PC-9 (cell line): ENCODE results near the gene RFXANK. TPM values are rescaled to one million over a fixed set of nuclear protein-coding genes. Genes with fewer than 3 reads are reported as not detected.

Experiments used
- BruUV-seq: library from RNA; stranded (reverse); fragments of 400-500 nt; replicated peaks from 2 replicates; lab custom pipeline; 2021; lab: Mats Ljungman, UMichigan
- CTCF ChIA-PET: fragments of 300-600 bp; sonication (Branson Sonifier 250); formaldehyde crosslinking; loops from one replicate; lab custom pipeline; 2022; ENCODE audit warnings: antibody characterized with exemption; lab: Charles Lee
- POLR2A ChIA-PET: fragments of 300-600 bp; sonication (Branson Sonifier 250); formaldehyde crosslinking; loops from one replicate; lab custom pipeline; 2022; ENCODE audit warnings: antibody characterized with exemption; ENCODE audit not compliant: unreplicated experiment; lab: Charles Lee
- DNase-seq, 2 experiments: peaks; one replicate each; pipeline versions ENCODE4 v3.0.0 to v3.0.0-alpha.2; 2015 to 2022; ENCODE audit warnings: mixed read lengths in 1 of 2
- H2AFZ ChIP-seq: fragments of 200-600 bp; sonication (generic); 2 replicates; pipeline ENCODE4 v1.8.1; 2017; ENCODE audit warnings: antibody characterized with exemption
- H3F3A ChIP-seq: fragments of 200-600 bp; sonication (generic); 2 replicates; pipeline ENCODE4 v1.8.1; 2017; ENCODE audit warnings: antibody characterized with exemption, mild to moderate bottlenecking, low read depth; ENCODE audit not compliant: insufficient read depth
- H3K27ac ChIP-seq: fragments of 200-600 bp; sonication (generic); 2 replicates; pipeline ENCODE4 v1.6.1; 2016; ENCODE audit warnings: mixed run types
- H3K27me3 ChIP-seq: fragments of 200-600 bp; sonication (generic); 2 replicates; pipeline ENCODE4 v1.6.1; 2016; ENCODE audit warnings: low read depth, mixed run types; ENCODE audit not compliant: insufficient read depth
- H3K36me3 ChIP-seq: fragments of 200-600 bp; sonication (generic); 2 replicates; pipeline ENCODE4 v1.6.1; 2016; ENCODE audit warnings: low read depth, mixed run types
- H3K4me1 ChIP-seq: fragments of 200-600 bp; sonication (generic); replicated peaks from 2 replicates; pipeline ENCODE4 v1.6.1; 2016; ENCODE audit warnings: mixed run types; ENCODE audit not compliant: insufficient read depth
- H3K4me2 ChIP-seq: fragments of 200-600 bp; sonication (generic); 2 replicates; pipeline ENCODE4 v1.6.1; 2017; ENCODE audit warnings: mixed run types
- H3K4me3 ChIP-seq: fragments of 200-600 bp; sonication (generic); 2 replicates; pipeline ENCODE4 v1.6.1; 2016; ENCODE audit warnings: mixed run types
- H3K79me2 ChIP-seq: fragments of 200-600 bp; sonication (generic); 2 replicates; pipeline ENCODE4 v1.6.1; 2017; ENCODE audit warnings: low read depth, mixed run types
- H3K9me2 ChIP-seq: fragments of 200-600 bp; sonication (generic); 2 replicates; pipeline ENCODE4 v1.8.1; 2017; ENCODE audit warnings: mild to moderate bottlenecking; ENCODE audit not compliant: insufficient read depth
- H3K9me3 ChIP-seq: fragments of 200-600 bp; sonication (generic); 2 replicates; pipeline ENCODE4 v1.8.1; 2016; ENCODE audit warnings: low read depth; ENCODE audit not compliant: insufficient read depth
- H4K20me1 ChIP-seq: fragments of 200-600 bp; sonication (generic); 2 replicates; pipeline ENCODE4 v1.8.1; 2017; ENCODE audit not compliant: insufficient read depth
- EZH2 ChIP-seq: fragments of 200-600 bp; sonication (generic); IDR thresholded peaks from 2 replicates; pipeline ENCODE4 v1.8.0; 2017; ENCODE audit warnings: antibody characterized with exemption, low read depth
- intact Hi-C: fragments of 100-400 bp; cut with micrococcal nuclease; formaldehyde crosslinking; loops from one replicate; pipeline ENCODE4 v1.10.0; 2022; ENCODE audit not compliant: unreplicated experiment
- total RNA-seq: library from RNA; stranded (reverse); gene quantifications from 2 replicates; pipeline ENCODE4 v1.2.3, GENCODE V29; 2021
- TF ChIP-seq, protein P1 (sequence below): fragments of 200-600 bp; sonication (generic); conservative IDR thresholded peaks from 2 replicates; pipeline ENCODE4 v1.6.1; 2017; ENCODE audit warnings: mixed run types, antibody characterized with exemption, mild to moderate bottlenecking, moderate library complexity

Gene RFXANK
- total RNA-seq, 1 experiment from 2014 or later: 132 TPM

GRCh38 chr19:19239675-19240074 lies 47.6 kb downstream of the RFXANK start:
- H3F3A ChIP-seq: no peaks in the 10 kb centered on the region
- H3K27me3 ChIP-seq: peaks cover 30% of the 10 kb centered on the region
- no peak overlapping the region for H2AFZ ChIP-seq
- TF ChIP-seq EZH2: no peak
- TF ChIP-seq, protein P1, sequence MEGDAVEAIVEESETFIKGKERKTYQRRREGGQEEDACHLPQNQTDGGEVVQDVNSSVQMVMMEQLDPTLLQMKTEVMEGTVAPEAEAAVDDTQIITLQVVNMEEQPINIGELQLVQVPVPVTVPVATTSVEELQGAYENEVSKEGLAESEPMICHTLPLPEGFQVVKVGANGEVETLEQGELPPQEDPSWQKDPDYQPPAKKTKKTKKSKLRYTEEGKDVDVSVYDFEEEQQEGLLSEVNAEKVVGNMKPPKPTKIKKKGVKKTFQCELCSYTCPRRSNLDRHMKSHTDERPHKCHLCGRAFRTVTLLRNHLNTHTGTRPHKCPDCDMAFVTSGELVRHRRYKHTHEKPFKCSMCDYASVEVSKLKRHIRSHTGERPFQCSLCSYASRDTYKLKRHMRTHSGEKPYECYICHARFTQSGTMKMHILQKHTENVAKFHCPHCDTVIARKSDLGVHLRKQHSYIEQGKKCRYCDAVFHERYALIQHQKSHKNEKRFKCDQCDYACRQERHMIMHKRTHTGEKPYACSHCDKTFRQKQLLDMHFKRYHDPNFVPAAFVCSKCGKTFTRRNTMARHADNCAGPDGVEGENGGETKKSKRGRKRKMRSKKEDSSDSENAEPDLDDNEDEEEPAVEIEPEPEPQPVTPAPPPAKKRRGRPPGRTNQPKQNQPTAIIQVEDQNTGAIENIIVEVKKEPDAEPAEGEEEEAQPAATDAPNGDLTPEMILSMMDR: no peak
- H4K20me1 ChIP-seq: no peaks in the 10 kb centered on the region
- intact Hi-C loops: no loop called here
- no peaks in the 10 kb centered on the region for H3K4me1 ChIP-seq
- no peak overlapping the region for H3K27ac ChIP-seq
- no peak for DNase-seq
- no peak overlapping the region for H3K4me3 ChIP-seq
- ChIA-PET POLR2A (no interaction called here), CTCF (no interaction called here)
- H3K9me2 ChIP-seq: no peaks in the 10 kb centered on the region
- H3K9me3 ChIP-seq: peaks cover 4% of the 10 kb centered on the region; the same call in 1 of the 2 replicates
- H3K79me2 ChIP-seq: no peaks in the 10 kb centered on the region
- BruUV-seq: no TSS peak
- no peak overlapping the region for H3K4me2 ChIP-seq
- H3K36me3 ChIP-seq: no peaks in the 10 kb centered on the region

DNA sequence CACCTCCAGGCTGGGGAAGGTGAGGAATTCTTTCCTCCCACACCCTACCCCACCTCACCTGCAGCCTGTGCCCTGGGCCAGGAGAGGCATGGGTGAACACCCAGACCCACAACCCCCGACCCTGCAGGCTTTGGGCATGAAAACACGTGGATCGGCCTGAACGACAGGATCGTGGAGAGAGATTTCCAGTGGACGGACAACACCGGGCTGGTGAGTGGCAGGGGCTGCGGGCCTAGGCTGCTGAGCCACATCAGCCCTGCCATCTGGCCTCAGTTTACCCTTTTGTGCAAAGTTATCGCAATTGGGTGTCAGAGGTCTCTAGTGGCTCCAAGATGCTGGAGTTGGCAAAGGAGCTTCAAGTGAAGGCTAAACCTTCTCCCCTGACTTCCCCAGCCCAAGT lies 48.4 kb downstream of the RFXANK start:
- POLR2A ChIA-PET: no interaction called here
- no TSS peak for BruUV-seq

DNA sequence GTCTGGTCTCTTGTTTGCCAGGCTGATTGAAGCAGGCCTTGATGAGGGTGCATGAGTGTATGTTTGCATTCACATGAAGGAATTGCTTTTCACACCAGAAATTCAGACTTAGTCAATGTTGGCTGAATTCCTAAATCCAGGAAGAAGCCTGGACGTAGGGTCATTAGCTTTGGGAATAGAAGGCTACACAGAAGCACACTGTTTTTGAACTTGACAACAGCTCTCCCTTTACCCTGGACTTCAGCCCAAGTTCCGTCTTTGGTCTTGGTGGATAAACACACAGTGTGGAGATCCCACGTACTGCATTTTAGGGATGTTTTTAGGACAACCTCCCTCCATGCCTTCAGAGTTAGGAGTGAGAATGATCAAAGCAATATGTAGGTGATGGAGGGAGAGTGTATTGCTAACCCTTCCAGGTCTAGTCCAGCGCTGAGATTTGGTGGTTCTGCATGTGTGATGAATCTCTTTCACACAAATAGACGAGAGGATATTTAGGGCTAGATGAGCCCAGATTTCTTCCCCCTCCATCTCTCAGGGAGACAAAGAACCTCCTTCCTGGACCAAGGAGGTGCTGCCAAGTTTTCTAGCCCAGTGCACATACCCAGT lies 58.2 kb downstream of the RFXANK start:
- Histone ChIP-seq H4K20me1 (no peaks in the 10 kb centered on the region), H3F3A (no peaks in the 10 kb centered on the region), H3K27ac (no peak overlapping the region), H3K9me3 (no peaks in the 10 kb centered on the region), H3K36me3 (no peaks in the 10 kb centered on the region), H3K9me2 (no peaks in the 10 kb centered on the region), H3K4me1 (no peaks in the 10 kb centered on the region), H2AFZ (no peak overlapping the region), H3K4me3 (no peak overlapping the region), H3K27me3 (peaks cover 94% of the 10 kb centered on the region), H3K79me2 (no peaks in the 10 kb centered on the region), H3K4me2 (no peak overlapping the region)
- CTCF ChIA-PET: no interaction called here
- BruUV-seq: no TSS peak
- POLR2A ChIA-PET: interaction anchor here (0.7 kb wide), 1 partner anchor 68 kb away, joined by 4 read pairs; no protein-coding TSS in a partner anchor
- TF ChIP-seq, protein P1: no peak
- no peak for TF ChIP-seq EZH2
- intact Hi-C loops: no loop called here
- DNase-seq: no peak

More for the DNA sequence above, 48.4 kb downstream of the RFXANK start:
- Histone ChIP-seq H3K27me3 (peaks cover 38% of the 10 kb centered on the region), H3K4me3 (no peak overlapping the region), H4K20me1 (no peaks in the 10 kb centered on the region), H3K27ac (no peak overlapping the region), H3K9me2 (no peaks in the 10 kb centered on the region), H3K36me3 (no peaks in the 10 kb centered on the region), H3F3A (no peaks in the 10 kb centered on the region), H3K9me3 (no peaks in the 10 kb centered on the region), H3K4me2 (no peak overlapping the region), H3K79me2 (no peaks in the 10 kb centered on the region), H3K4me1 (no peaks in the 10 kb centered on the region), H2AFZ (no peak overlapping the region)
- DNase-seq: no peak
- no peak for TF ChIP-seq EZH2
- TF ChIP-seq, protein P1: no peak
- CTCF ChIA-PET: no interaction called here
- intact Hi-C loops: no loop called here

Other genes starting within 250 kb of the RFXANK start
- gene SUGP2, start 158.7 kb upstream of the RFXANK start, total RNA-seq: 60.0 and 73.1 TPM in 2 replicates
- gene ARMC6, start 158.7 kb upstream of the RFXANK start, total RNA-seq: 23.5 and 28.8 TPM in 2 replicates
- 5.8 and 6.9 TPM in 2 replicates for gene SLC25A42, start 128.3 kb upstream of the RFXANK start, total RNA-seq
- 41.1 and 53.6 TPM in 2 replicates for gene TMEM161A, start 53.8 kb upstream of the RFXANK start, total RNA-seq
- gene MEF2B, start 22.0 kb upstream of the RFXANK start, total RNA-seq: 1.8 and 3.9 TPM in 2 replicates
- 23.1 and 24.9 TPM in 2 replicates for gene BORCS8, start 106 bp upstream of the RFXANK start, total RNA-seq
- gene NR2C2AP, start 11.2 kb downstream of the RFXANK start, total RNA-seq: 25.7 and 28.7 TPM in 2 replicates
- not detected in 2 replicates for gene NCAN, start 19.7 kb downstream of the RFXANK start, total RNA-seq
- not detected in 2 replicates for gene TM6SF2, start 81.0 kb downstream of the RFXANK start, total RNA-seq
- 39.9 and 56.7 TPM in 2 replicates for gene SUGP1, start 128.3 kb downstream of the RFXANK start, total RNA-seq
- gene MAU2, start 128.6 kb downstream of the RFXANK start, total RNA-seq: 46.1 and 55.2 TPM in 2 replicates
- gene GATAD2A, start 213.4 kb downstream of the RFXANK start, total RNA-seq: 97.8 and 129 TPM in 2 replicates